Measurements from ENCODE around the gene SPTBN4.

Gene SPTBN4

GRCh38 chr19:40567750-40568494 is 101.1 kb downstream of the SPTBN4 start:
- no peak for FAIRE-seq

DNA sequence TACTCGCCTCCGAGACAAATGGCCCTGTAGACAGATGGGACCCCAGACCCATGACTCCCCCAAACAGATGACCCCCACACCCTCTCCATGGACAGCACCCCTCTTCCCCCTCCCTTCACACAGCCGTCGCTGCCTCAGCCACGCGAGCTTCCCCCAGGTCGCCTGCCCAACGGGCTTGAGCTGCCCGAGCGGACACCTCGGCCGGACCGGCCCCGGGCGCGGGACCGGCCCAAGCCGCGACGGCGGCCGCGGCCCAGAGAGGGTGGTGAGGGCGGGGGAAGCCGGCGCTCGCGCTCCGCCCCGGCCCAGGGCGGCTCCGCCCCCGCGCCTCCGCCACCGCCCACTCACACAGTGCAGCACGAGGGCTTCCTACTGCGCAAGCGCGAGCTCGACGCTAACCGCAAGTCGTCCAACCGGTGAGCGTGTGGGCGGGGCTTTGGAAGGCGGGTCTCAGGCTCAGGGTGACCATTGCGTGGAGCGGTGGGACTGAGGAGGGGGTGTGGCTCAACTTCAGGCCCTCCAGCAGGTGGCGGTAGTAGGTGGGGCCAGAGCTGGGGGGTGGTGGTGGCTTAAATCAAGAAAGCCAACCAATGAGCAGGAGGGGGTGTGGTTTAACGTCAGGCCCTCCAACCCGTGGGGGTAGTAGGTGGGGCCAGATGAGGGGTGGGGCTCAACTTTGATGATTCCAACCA is 103.7 kb downstream of the SPTBN4 start:
- FAIRE-seq: peak; percentile 98

DNA sequence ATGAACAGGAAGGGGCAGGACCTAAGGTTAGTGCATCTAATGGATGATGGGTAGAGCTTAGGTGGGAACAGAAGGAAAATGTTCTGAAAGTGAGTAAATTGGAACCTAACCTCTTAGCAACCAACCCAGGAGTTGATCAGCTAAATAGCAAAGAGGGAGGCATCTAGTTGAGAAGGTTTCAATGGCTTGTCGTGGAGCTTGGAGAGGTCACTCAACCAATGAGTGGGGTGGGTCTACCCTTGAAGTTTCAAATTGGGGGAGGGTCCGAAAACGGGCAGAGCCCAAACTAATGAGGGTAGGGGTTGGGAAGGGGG is 104.2 kb downstream of the SPTBN4 start:
- FAIRE-seq: no peak

DNA sequence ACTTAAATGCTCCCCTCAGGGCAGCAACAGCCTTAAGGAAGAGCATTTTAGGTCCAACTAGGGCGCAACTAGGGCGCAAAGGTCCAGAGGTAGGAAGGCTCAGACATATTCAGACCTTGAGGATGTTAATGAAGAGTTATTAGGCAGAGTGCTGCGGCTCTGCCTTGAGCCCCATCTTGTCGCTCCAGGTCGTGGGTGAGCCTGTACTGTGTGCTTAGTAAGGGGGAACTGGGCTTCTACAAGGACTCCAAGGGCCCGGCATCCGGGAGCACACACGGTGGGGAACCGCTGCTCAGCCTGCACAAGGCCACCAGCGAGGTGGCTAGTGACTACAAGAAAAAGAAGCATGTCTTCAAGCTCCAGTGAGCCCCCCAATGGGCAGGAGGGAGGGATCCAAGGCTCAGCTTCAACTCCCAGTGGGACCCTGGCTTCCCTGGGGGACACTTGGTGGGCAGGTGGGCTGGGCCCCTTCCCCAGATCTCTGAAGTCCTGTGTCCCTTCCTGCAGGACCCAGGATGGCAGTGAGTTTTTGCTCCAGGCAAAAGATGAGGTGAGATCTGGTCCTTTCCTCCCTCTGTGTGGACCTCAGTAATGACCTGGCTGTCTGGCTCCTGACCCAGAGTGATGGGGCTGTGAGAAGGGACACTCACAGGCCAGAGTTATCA is 105.2 kb downstream of the SPTBN4 start:
- FAIRE-seq: no peak

DNA sequence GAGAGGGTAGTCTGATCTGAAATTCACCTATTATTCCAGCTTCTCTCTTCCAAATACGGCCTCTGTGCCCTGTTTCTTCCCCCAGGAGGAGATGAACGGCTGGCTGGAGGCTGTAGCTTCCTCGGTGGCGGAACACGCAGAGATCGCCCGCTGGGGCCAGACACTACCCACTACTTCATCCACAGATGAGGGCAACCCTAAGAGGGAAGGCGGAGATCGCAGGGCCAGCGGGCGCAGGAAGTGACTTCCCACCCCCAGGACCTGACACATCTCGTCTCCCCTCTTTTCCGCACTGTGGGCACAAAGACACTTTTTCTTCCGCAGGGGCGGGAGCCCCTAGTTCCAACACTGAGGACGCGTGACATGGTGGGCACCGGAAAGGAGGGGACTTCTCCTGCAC is 108.5 kb downstream of the SPTBN4 start:
- FAIRE-seq: no peak

- FAIRE-seq: no peak
These were observed 109.4 kb downstream of the SPTBN4 start for GRCh38 chr19:40576151-40576584.

DNA sequence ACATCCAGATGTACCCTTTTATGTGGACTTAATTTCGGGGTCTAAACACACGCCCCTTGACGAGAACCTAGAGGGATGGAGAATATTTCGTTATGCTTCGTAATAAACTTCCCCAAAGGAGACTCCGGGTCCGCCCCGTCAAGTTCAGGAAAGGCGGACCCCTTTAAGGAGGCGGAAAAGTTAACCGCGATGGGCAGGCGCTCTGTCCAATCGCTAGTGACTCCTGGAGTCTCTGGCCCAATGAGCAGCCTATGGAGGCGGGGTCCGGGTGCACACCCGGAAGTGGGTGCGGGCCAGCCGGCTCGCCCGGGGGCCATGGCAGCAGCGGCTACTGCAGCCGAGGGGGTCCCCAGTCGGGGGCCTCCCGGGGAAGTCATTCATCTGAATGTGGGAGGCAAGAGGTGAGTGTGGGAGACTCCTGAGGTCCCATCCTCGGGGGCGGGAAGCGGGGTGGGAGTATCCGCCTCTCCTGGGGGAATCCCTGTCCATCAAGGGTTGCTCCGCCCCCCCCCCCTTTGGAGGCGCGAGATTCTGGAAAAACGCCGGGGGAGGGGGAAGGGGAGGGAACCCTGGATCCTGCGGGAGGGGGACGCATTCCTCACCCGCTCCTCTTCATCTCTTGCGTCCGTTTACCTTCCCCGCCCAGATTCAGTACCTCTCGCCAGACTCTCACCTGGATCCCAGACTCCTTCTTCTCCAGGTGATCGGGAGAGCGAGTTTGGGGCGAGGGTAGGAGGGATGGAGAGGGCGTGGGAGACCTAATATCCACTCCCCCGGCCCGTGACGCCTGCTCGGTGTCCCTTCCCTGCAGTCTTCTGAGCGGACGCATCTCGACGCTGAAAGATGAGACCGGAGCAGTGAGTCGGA is 110.0 kb downstream of the SPTBN4 start, which contains the start of gene SHKBP1:
SHKBP1 (plus strand) TSS at position 289 of the 867 bp plus-strand sequence; CDS start at position 316, 27 bp downstream.
- no peak for FAIRE-seq

- no peak for FAIRE-seq
These were observed 111.7 kb downstream of the SPTBN4 start for GRCh38 chr19:40578442-40578908.

GRCh38 chr19:40580619-40581018 is 113.8 kb downstream of the SPTBN4 start:
- FAIRE-seq: no peak

DNA sequence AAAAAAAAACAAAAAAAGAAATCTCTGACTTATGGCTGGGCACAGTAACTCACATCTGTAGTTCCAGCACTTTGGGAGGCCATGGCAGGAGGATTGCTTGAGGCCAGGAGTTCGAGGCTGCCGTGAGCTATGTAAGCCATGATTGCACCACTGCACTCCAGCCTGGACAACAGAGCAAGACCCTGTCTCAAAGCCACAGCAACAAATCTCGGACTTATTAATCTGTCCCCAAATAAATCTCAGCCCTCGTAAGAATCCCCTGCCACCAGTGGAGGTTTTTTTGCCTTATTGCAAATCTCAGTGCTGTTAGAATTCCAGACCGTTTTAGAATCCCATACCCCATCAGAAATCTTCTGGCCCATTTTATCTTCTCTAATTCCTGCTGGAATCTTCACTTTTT is 114.7 kb downstream of the SPTBN4 start:
- FAIRE-seq: no peak

GRCh38 chr19:40582467-40582866 is 115.7 kb downstream of the SPTBN4 start:
- no peak for FAIRE-seq

DNA sequence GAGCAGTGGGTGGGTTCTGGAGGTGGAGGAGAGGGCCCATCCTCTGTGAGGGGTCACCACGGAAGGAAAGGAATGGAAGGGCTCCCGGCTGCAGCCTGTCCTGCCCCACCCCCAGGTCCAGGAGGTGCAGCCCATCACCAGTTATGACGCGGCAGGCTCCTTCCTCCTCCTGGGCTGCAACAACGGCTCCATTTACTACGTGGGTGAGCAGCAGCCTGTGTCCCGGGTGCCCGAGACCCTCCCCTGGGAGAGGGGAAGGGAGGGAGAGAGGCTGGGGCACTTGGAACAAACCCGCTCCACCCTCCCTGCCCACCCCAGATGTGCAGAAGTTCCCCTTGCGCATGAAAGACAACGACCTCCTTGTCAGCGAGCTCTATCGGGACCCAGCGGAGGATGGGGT is 116.5 kb downstream of the SPTBN4 start:
- no peak for FAIRE-seq

GRCh38 chr19:40584007-40584406 is 117.2 kb downstream of the SPTBN4 start:
- FAIRE-seq: no peak

- no peak for FAIRE-seq
These were observed 118.6 kb downstream of the SPTBN4 start for GRCh38 chr19:40585241-40585981.

GRCh38 chr19:40585982-40586422 is 119.2 kb downstream of the SPTBN4 start:
- FAIRE-seq: no peak

GRCh38 chr19:40586611-40587010 is 119.8 kb downstream of the SPTBN4 start:
- FAIRE-seq: no peak

DNA sequence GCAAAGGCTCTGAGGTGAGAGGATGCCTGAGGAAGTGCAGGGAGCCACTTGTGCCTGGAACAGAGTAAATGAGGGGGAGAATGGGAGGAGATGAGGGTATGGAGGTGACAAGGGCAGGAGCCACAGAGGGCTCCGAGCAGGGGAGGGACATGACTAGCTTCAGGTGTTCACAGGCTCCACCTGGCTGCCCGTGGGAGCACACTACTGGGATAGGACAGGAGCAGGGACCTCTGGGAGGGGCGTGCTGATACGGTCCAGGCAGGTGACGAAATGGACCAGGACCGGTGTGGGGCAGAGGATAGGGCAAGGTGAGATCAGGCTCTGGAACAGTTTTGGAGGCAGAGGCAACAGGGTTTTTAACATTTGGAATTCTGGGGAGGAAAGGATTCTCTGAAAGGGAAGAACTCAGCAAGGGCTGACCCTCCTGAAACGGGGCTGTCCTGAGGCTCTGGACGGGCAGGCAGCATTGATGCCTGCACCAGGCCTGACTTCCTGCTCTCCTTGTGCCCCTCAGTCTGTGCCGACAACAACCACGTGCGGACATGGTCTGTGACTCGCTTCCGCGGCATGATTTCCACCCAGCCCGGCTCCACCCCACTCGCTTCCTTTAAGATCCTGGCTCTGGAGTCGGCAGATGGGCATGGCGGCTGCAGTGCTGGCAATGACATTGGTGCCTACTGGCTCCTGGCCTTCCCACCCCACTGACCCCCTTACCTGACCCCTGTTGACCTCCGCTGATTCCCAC is 121.5 kb downstream of the SPTBN4 start:
- FAIRE-seq: no peak

GRCh38 chr19:40588926-40589569 is 122.2 kb downstream of the SPTBN4 start:
- FAIRE-seq: no peak

GRCh38 chr19:40589591-40590429 is 123.0 kb downstream of the SPTBN4 start:
- no peak for FAIRE-seq
